ENCODE measurements around the gene LAGE3.

GRCh38 chrX:154437971-154438893 is 40.8 kb downstream of the LAGE3 start:
- TF ChIP-seq EZH2phosphoT487 (IDR thresholded peaks at IDR 0.05; ENCODE audit: insufficient read depth, low read depth) (no peak), EZH2 (IDR thresholded peaks at IDR 0.05; ENCODE audit: insufficient read depth, poor library complexity, severe bottlenecking) (no peak)

Measured in GM23248 (cell line).